Sigmoid colon (tissue), 4 donors: ENCODE results near the gene EVI2A.

ENCODE experiments used
- EP300 ChIP-seq, 4 donors: sonication (generic); formaldehyde crosslinking; IDR thresholded peaks; one replicate each; pipeline ENCODE4 v1.6.1; 2017; ENCODE audit warnings: antibody characterized with exemption in 4 of 4
- POLR2A ChIP-seq, 2 donors: fragments of 450-650 bp; IDR thresholded peaks; one replicate each; pipeline ENCODE4 v1.6.1; 2016; ENCODE audit warnings: antibody characterized with exemption in 2 of 2, mild to moderate bottlenecking in 2 of 2, moderate library complexity in 2 of 2
- POLR2AphosphoS5 ChIP-seq, 4 donors: sonication (generic); formaldehyde crosslinking; IDR thresholded peaks; one replicate each; pipeline ENCODE4 v1.6.1; 2017; ENCODE audit warnings: antibody characterized with exemption in 4 of 4
- TF ChIP-seq, protein P1 (sequence below), 4 experiments: fragments of 450-650 bp in 3 of 4; fragments of 200-600 bp in 1 of 4; IDR thresholded peaks; one replicate each; pipeline ENCODE4 v1.5.1; 2016 to 2019; ENCODE audit warnings: antibody characterized with exemption in 4 of 4, mild to moderate bottlenecking in 3 of 4, moderate library complexity in 2 of 4

- TF ChIP-seq, protein P1, sequence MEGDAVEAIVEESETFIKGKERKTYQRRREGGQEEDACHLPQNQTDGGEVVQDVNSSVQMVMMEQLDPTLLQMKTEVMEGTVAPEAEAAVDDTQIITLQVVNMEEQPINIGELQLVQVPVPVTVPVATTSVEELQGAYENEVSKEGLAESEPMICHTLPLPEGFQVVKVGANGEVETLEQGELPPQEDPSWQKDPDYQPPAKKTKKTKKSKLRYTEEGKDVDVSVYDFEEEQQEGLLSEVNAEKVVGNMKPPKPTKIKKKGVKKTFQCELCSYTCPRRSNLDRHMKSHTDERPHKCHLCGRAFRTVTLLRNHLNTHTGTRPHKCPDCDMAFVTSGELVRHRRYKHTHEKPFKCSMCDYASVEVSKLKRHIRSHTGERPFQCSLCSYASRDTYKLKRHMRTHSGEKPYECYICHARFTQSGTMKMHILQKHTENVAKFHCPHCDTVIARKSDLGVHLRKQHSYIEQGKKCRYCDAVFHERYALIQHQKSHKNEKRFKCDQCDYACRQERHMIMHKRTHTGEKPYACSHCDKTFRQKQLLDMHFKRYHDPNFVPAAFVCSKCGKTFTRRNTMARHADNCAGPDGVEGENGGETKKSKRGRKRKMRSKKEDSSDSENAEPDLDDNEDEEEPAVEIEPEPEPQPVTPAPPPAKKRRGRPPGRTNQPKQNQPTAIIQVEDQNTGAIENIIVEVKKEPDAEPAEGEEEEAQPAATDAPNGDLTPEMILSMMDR (IDR thresholded peaks at IDR 0.05): no peak
- no peak for TF ChIP-seq POLR2A (IDR thresholded peaks at IDR 0.05)
- no peak for TF ChIP-seq EP300 (IDR thresholded peaks at IDR 0.05)
- TF ChIP-seq POLR2AphosphoS5 (IDR thresholded peaks at IDR 0.05): no peak
These were observed 21.8 kb downstream of the EVI2A start for GRCh38 chr17:31299624-31300023.
